ENCODE data around the gene IL1R1. TPM values are rescaled to one million over a fixed set of nuclear protein-coding genes. Genes with fewer than 3 reads are reported as not detected.
"Not testable (repeated sequence)": the region's sequence is repeated elsewhere in the genome, so short reads cannot be mapped to it uniquely, and the experiment has no call there.

Gene IL1R1
- total RNA-seq, 4 donors from 2014 or later: 20.0 to 157 (median 38.9) TPM

DNA sequence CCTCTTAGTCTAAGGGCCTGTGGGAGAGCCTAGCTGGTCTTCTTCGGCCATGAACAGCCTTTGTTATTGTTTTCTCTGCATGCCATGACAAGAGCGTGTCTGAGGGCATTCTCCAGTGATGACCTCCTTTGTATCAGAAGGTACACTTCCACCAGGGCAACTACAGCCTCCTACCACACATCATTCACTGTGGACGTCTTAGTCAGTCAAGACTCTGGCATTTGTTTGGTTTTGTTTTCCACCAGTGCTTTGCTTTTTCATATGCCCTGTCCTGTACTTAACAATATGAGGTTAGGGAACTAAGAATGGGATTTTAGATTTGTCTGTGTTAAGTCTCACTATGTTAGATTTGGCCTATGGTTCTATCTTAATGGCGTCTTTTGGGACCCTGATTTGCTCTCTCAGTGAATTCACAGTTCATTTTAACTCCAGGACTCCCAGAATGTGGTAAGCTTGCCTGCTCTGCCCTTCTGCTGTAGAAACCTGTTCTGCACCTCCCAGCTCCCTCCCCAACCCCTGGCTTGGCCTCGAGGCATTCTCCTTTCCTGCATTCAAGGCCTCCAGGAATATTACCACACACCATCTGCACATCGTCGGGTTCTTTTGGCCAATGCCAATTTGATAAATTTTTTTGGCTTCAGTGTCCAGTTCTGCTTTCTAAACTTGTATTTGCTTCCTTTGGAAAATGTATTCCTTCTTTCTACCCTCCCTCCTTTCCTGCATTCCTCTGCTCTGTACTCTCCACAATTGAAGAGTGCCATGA is 42.8 kb upstream of the IL1R1 start:
- Histone ChIP-seq H3K9me3 (no peaks in the 10 kb centered on the region), H3K4me1 (no peaks in the 10 kb centered on the region), H3K36me3 (no peaks in the 10 kb centered on the region), H3K4me3 (no peak overlapping the region), H3K27me3 (no peaks in the 10 kb centered on the region), H3K27ac (no peak overlapping the region)
- TF ChIP-seq POLR2A (IDR thresholded peaks at IDR 0.05) (no peak), CTCF (IDR thresholded peaks at IDR 0.05) (no peak)
- no peak for DNase-seq

GRCh38 chr2:102100371-102101096 is 42.0 kb upstream of the IL1R1 start:
- H3K9me3 ChIP-seq: no peaks in the 10 kb centered on the region
- H3K27me3 ChIP-seq: no peaks in the 10 kb centered on the region
- no peak for DNase-seq
- H3K4me1 ChIP-seq: no peaks in the 10 kb centered on the region
- no peak overlapping the region for H3K27ac ChIP-seq
- H3K4me3 ChIP-seq: no peak overlapping the region
- H3K36me3 ChIP-seq: no peaks in the 10 kb centered on the region
- TF ChIP-seq POLR2A (IDR thresholded peaks at IDR 0.05) (no peak), CTCF (IDR thresholded peaks at IDR 0.05) (no peak)

DNA sequence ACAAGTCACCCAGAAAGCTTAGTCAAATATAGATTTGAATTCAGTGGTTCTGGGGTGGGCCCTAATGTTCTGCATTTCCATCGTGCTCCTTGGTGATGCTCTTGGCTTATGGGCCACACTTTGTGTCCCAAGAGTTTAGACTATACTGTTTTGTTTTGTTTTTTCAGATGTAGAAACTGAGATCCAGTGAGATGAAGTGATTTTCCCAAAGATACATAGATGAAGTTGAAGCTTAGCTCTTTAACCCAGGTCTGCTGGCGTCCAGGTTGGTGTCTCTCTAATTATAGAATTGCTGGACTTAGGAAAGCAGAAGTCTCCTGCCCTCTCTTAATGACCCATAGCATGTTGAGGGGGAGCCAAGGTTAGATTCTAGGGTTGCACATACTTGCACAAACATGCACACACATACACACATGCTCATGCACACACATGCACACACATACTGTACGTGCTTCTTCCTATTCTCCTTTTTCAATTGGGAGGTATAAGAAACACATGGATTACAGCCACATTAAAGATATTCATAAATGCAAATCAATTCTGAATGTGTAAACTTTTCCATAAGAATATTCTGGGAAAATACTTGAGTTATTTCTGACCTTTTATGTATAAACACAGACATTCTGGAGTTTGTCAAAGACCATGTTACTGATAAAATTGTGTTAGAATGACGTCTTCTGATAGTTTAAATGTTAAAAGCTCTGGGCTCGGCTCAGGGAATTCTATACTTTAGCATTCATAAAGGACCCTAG is 41.3 kb upstream of the IL1R1 start:
- no peak for TF ChIP-seq CTCF (IDR thresholded peaks at IDR 0.05)
- no peak for TF ChIP-seq POLR2A (IDR thresholded peaks at IDR 0.05)
- no peak overlapping the region for H3K27ac ChIP-seq
- H3K4me1 ChIP-seq: no peaks in the 10 kb centered on the region

DNA sequence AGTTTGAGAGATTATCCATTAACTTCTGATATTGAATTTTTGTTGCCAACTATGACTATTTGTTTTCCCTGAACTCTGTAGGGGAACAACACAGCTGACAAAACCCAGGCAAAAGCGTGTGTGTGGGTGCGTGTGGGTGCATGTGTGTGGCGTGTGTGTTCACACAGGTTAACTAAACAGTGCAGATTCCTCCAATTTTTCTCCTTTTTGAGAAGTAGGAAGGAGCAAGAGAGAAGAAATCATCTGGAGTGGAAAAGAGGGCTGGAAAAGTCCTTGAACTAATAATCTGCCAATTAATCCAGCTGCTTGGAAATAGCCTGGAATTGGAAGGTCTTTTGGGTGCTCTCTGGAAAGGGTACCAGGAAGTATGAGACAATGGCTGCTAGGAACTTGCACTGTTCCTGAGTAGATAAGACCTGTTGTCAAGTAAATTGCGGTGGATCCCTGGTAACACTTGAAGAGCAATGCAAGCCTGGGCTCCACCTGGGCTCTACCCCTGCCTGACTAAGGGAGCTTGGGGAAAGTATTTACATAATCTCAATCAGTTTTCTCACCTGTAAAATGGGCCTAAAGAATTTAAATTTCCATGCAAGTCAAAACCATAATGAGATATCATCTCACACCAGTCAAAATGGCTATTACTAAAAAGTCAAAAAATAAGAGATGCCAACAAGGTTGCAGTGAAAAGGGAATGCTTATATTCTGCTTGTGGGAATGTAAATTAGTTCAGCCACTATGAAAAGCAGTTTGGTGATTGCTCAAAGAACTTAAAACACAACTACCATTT is 40.5 kb upstream of the IL1R1 start:
- Histone ChIP-seq H3K36me3 (no peaks in the 10 kb centered on the region), H3K27ac (no peak overlapping the region), H3K27me3 (no peaks in the 10 kb centered on the region), H3K4me1 (no peaks in the 10 kb centered on the region), H3K4me3 (no peak overlapping the region), H3K9me3 (no peaks in the 10 kb centered on the region)
- TF ChIP-seq CTCF (IDR thresholded peaks at IDR 0.05) (no peak), POLR2A (IDR thresholded peaks at IDR 0.05) (no peak)
- DNase-seq: no peak

More for the DNA sequence above, 41.3 kb upstream of the IL1R1 start:
- Histone ChIP-seq H3K36me3 (no peaks in the 10 kb centered on the region), H3K4me3 (no peak overlapping the region), H3K27me3 (no peaks in the 10 kb centered on the region), H3K9me3 (no peaks in the 10 kb centered on the region)
- no peak for DNase-seq

DNA sequence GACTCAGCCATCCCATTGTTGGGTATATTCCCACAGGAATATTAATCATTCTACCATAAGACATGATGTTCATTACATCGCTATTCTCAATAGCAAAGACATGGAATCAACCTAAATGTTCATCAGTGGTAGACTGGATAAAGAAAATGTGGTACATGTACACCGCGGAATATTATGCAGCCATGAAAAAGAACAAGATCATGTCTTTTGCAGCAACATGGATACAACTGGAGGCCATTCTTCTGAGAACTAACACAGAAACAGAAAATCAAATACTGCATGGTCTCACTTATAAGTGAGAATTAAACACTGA is 40.0 kb upstream of the IL1R1 start:
- H3K4me1 ChIP-seq, DNase-seq, H3K9me3 ChIP-seq, H3K27me3 ChIP-seq, H3K27ac ChIP-seq, H3K4me3 ChIP-seq, H3K36me3 ChIP-seq: not testable (repeated sequence)
